T1000 (cell line): Measurements from ENCODE around the gene SLC27A6.
"Not testable (repeated sequence)": the region's sequence is repeated elsewhere in the genome, so short reads cannot be mapped to it uniquely, and the experiment has no call there.

Experiments used
- DNase-seq: peaks from one replicate; lab custom pipeline; 2025; ENCODE audit warnings: mixed read lengths; lab: John Stamatoyannopoulos, UW

The SLC27A6 gene

GRCh38 chr5:128965011-128965637, at the start of gene SLC27A6:
Gene SLC27A6 (plus strand): TSS chr5:128965488. CDS start chr5:128966138, 650 bp downstream.
- no peak for DNase-seq

GRCh38 chr5:128919542-128919941, 45.7 kb upstream of the SLC27A6 start:
- DNase-seq, result no peak

GRCh38 chr5:128920345-128921215, 44.7 kb upstream of the SLC27A6 start:
- DNase-seq, result no peak

- no peak for DNase-seq
Measured at GRCh38 chr5:128924299-128924698, 41.0 kb upstream of the SLC27A6 start.

DNA sequence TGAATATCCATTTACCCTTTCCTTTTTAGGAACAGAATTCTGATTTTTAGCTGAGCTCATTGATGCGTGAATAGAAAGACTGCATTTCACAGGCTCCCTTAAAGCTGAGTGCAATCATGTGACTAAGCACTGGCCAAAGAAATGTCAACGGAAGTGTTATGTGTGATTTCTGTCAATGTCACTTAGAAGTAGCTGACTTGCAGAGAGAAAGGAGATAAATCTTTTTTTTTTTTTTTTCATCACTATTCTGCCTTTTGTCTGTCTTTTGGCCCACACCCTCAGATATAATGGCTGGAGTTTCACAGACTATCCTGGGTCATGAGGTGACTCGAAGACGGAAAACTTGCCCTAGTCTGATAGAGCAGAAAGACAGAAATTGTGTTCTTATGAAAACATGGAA, 39.3 kb upstream of the SLC27A6 start:
- DNase-seq, result no peak

DNA sequence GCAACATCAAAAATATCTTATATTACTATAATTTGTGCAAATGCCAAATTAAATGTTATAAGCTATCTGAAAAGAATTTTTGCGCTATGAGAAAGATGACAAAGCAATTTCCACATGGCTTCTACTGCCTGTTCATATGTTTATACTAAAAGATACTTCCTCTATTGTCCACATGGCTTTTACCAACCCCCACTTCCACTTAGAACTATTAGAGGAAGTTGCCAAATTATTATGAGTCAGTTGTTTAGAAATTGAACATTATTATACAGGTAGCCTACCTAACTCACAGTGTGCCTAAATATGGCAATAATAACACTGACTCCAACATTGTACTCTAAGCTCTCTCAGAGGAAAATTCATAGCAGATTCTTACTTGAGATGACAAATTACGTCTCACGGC, 37.6 kb upstream of the SLC27A6 start:
- no peak for DNase-seq

GRCh38 chr5:128932232-128932631, 33.1 kb upstream of the SLC27A6 start:
- not testable (repeated sequence) for DNase-seq

DNA sequence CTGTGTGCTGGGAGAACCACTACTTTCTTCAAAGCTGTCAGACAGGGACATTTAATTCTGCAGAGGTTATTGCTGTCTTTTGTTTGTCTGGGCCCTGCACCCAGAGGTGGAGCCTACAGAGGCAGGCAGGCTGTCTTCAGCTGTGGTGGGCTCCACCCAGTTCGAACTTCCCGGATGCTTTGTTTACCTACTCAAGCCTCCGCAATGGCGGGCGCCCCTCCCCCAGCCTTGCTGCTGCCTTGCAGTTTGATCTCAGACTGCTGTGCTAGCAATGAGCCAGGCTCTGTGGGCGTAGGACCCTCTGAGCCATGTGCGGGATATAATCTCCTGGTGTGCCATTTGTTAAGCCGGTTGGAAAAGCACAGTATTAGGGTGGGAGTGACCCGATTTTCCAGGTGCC, 22.2 kb upstream of the SLC27A6 start:
- DNase-seq, result not testable (repeated sequence)

GRCh38 chr5:128949847-128950546, 15.3 kb upstream of the SLC27A6 start:
- no peak for DNase-seq

- not testable (repeated sequence) for DNase-seq
Measured at GRCh38 chr5:128951301-128951700, 14.0 kb upstream of the SLC27A6 start.

GRCh38 chr5:128956164-128956563, 9.1 kb upstream of the SLC27A6 start:
- DNase-seq, result no peak

GRCh38 chr5:128962211-128962610, 3.1 kb upstream of the SLC27A6 start:
- no peak for DNase-seq

- no peak for DNase-seq
Measured at GRCh38 chr5:128965638-128966302, 482 bp downstream of the SLC27A6 start.

DNA sequence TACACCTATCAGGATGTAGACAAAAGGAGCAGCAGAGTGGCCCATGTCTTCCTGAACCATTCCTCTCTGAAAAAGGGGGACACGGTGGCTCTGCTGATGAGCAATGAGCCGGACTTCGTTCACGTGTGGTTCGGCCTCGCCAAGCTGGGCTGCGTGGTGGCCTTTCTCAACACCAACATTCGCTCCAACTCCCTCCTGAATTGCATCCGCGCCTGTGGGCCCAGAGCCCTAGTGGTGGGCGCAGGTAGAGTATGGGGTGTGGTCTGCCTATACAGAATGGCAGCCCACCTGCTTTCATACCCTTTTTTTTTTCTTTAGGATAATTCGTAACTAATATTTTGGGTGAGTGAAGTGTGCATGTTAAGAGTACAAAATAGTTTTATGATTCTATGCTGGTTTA, 1.1 kb downstream of the SLC27A6 start:
- no peak for DNase-seq

- no peak for DNase-seq
Measured at GRCh38 chr5:128966846-128967245, 1.6 kb downstream of the SLC27A6 start.

DNA sequence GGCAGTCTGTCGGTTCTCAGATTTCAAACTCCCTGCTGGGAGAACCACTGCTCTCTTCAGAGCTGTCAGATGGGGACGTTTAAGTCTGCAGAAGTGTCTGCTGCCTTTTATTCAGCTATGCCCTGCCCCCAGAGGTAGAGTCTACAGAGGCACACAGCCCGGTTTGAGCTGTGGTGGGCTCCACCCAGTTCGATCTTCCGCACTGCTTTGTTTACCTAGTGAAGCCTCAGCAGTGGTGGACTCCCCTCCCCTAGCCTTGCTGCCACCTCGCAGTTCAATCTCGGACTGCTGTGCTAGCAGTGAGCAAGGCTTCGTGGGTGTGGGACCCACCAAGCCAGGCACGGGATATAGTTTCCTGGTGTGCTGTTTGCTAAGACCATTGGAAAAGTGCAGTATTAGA, 8.0 kb downstream of the SLC27A6 start:
- no peak for DNase-seq

DNA sequence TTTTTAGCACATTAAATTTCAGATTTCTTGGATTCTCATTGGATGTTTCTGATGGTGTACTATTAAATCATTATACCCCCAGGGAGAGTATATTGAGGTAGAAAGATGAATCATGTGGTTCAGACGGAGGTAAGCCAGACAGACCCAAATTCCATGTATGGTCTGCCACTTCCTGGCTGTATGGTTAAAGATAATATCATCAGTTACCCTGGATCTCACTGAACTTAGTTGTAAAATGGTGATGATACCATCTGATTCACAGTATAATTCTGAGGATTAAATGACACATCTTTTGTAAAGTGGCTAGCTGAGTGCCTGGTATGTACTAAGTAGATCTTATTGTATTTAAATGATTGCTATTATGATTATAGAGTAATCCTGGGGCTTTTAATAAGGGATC, 9.3 kb downstream of the SLC27A6 start:
- no peak for DNase-seq

DNA sequence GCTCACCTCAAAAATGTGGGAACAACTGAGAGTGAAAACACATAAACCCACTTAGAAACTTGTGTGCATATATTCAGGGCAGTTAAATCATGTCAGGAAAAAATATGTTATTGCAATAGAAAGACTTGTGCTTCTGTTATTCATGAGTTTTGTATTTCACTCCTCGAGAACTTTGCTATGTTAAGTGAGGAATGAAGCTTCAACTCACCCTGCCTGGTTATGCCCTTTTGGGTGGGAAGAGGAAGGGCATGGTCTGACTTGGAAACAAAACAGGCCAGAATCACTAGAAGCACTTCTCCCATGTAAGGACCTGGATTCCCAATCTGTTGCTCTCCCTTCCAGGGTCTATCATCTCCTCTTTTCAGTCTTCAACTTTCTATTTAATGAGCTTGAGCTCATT, 14.5 kb downstream of the SLC27A6 start:
- DNase-seq, result no peak

DNA sequence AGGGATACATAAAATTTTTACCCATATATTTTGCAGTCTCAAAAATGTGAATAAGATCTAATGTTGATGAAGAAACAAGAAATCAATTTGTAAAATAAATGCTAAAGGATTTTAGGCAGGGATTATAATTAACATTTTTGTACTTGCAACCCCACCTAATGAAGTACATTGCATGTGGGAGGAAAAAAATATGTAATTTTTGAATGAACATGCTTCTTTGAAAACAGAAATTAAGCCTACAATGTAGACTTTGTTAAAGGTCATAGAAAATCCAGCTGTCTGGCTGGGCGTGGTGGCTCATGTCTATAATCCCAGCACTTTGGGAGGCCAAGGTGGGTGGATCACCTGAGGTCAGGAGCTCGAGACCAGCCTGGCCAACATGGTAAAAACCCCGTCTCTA, 15.6 kb downstream of the SLC27A6 start:
- DNase-seq, result no peak

GRCh38 chr5:128984480-128984879, 19.2 kb downstream of the SLC27A6 start:
- no peak for DNase-seq

GRCh38 chr5:128988476-128988875, 23.2 kb downstream of the SLC27A6 start:
- no peak for DNase-seq

DNA sequence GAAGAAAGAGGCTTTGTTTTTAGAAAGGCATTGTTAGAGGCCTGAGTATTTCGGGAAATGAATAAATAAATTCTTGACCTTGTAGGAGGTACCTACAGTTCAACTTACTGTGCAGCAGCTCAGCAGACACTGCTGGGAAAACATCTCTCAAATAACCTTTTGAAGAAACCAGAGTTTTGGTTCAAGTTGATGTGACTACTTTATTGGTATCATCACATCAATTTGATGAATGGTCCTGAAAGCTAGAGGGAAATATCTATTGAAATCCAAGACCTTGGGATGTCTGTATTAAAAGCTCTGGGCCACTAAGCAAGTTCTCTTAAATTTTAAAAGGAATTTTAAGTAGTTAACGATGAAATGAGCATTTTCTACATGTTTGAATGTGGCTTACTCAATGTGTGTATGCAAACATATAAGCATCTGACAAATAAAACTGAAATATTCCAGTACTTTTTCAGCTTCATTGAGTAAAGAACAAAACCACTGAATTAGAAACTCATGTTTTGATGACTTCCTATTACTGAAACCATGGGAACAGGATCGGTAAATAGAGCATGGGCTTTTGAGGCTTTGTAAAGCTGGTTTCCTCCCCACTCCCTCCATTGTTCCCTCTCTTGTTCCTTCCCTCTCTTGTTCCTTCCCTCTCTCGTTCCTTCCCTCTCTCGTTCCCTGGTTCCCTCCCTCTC, 36.7 kb downstream of the SLC27A6 start:
- no peak for DNase-seq
